ENCODE results near the gene LRRK2. TPM values are rescaled to one million over a fixed set of nuclear protein-coding genes. Genes with fewer than 3 reads are reported as not detected.

Gene LRRK2
- total RNA-seq, 6 donors from 2014 or later: 232 to 719 (median 390) TPM

DNA sequence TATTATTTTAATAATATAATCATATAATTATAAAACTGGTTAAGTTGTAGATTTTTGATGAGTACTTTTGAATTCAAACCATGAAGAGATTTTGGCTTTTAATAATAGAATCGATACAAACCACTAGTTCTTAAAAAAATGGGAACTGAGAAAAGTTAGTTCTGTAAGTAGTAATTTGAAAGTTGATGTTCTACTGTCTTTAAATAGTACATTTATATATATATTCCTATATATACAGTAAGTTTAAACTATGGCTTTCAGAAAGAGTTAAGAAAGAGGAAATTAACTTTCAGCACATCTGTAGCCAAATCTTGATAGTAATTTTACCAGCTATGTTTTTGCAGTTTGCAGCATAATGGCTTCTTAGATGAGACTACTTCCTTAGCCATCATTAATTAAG is 7.8 kb downstream of the LRRK2 start:
- DNase-seq (no peak), ATAC-seq (ENCODE audit: low FRiP score in 2 of 2) (no peak)
- H3K36me3 ChIP-seq: peaks cover 0 to 35% (median 5%) of the 10 kb centered on the region in 4 donors
- no peaks in the 10 kb centered on the region for H3K9me3 ChIP-seq
- TF ChIP-seq POLR2A (IDR thresholded peaks at IDR 0.05) (no peak), EP300 (IDR thresholded peaks at IDR 0.05) (no peak)
- H3K4me3 ChIP-seq: no peak overlapping the region
- no peaks in the 10 kb centered on the region for H3K27me3 ChIP-seq
- H3K27ac ChIP-seq: no peak overlapping the region
- peaks cover 0 to 4% (median 0%) of the 10 kb centered on the region in 4 donors for H3K4me1 ChIP-seq
- WGBS, 2 donors: 63 to 69% methylated on average over 1 of the region's 1 CpG

DNA sequence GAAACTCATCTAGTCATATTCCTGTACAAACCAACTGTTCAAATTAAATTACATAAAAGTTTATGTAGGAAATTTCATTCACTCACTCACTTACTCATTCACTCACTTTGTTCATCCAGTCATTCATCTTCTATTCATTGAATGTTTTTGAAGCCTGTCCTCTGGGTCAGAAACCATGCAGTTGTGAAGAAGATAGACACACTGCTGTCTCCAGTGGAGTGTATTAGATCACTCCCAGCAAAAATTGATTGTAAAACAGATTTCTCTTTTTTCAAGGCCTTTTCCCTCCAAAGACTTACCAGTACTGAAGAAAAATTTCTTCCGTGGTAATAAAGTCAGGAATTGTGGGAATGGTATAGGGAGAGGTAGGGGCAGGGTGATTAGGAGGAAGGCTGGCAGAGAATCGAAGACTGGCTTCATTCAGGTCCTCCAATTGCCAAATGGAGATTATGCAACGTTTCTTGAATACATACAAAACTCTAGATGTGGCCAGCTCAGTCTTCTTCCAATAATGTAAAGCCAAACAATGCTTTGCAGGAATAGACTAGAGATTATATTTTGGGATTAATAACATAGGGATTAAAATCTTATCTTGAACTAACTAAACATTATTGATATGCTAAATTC is 9.1 kb downstream of the LRRK2 start:
- no peak for ATAC-seq (ENCODE audit: low FRiP score in 2 of 2)
- WGBS, 2 donors: 70 to 71% methylated on average over 3 of the region's 3 CpGs
- Histone ChIP-seq H3K27me3 (no peaks in the 10 kb centered on the region), H3K9me3 (no peaks in the 10 kb centered on the region), H3K36me3 (peaks cover 0 to 35% (median 7%) of the 10 kb centered on the region in 4 donors), H3K4me1 (peaks cover 0 to 4% (median 0%) of the 10 kb centered on the region in 4 donors), H3K27ac (no peak overlapping the region), H3K4me3 (no peak overlapping the region)
- DNase-seq: no peak
- no peak for TF ChIP-seq EP300 (IDR thresholded peaks at IDR 0.05)
- TF ChIP-seq POLR2A (IDR thresholded peaks at IDR 0.05): no peak
- no peak for TF ChIP-seq POLR2AphosphoS5 (IDR thresholded peaks at IDR 0.05)
- TF ChIP-seq, protein P1, sequence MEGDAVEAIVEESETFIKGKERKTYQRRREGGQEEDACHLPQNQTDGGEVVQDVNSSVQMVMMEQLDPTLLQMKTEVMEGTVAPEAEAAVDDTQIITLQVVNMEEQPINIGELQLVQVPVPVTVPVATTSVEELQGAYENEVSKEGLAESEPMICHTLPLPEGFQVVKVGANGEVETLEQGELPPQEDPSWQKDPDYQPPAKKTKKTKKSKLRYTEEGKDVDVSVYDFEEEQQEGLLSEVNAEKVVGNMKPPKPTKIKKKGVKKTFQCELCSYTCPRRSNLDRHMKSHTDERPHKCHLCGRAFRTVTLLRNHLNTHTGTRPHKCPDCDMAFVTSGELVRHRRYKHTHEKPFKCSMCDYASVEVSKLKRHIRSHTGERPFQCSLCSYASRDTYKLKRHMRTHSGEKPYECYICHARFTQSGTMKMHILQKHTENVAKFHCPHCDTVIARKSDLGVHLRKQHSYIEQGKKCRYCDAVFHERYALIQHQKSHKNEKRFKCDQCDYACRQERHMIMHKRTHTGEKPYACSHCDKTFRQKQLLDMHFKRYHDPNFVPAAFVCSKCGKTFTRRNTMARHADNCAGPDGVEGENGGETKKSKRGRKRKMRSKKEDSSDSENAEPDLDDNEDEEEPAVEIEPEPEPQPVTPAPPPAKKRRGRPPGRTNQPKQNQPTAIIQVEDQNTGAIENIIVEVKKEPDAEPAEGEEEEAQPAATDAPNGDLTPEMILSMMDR (IDR thresholded peaks at IDR 0.05): no peak

DNA sequence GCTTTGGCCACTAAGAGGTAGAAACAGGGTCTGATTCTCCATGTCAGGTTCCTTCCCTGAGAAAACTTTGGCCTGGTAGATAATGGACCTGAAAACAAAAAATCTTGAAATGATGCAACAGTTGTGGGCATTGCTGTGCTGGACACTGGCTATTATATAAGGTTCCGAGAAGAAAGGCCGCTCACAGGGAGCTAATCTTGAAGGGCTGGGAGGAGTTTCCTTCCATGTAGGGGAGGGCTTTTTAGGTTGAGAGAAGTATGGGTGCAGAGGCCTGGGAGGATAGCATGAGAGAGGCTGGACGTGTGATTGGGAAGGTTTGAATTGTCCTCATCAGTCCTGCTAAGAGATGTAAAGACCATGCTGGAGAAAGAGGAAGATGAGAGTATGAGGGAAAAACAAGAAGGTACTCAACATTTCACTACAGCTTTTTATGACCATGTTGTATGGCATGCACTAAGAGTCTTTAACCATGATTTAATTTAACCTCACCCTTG is 11.6 kb downstream of the LRRK2 start:
- H3K4me1 ChIP-seq: no peaks in the 10 kb centered on the region
- TF ChIP-seq POLR2A (IDR thresholded peaks at IDR 0.05) (peak in 1 of 4 donors; percentile 55), POLR2AphosphoS5 (IDR thresholded peaks at IDR 0.05) (no peak), EP300 (IDR thresholded peaks at IDR 0.05) (no peak)
- TF ChIP-seq, protein P1 (IDR thresholded peaks at IDR 0.05): no peak
- DNase-seq (no peak), ATAC-seq (ENCODE audit: low FRiP score in 2 of 2) (no peak)
- no peak overlapping the region for H3K27ac ChIP-seq
- H3K9me3 ChIP-seq: no peaks in the 10 kb centered on the region
- 64 to 77% methylated on average over 3 of the region's 3 CpGs for WGBS, 2 donors
- H3K4me3 ChIP-seq: no peak overlapping the region
- no peaks in the 10 kb centered on the region for H3K27me3 ChIP-seq
- peaks cover 0 to 35% (median 13%) of the 10 kb centered on the region in 4 donors for H3K36me3 ChIP-seq

DNA sequence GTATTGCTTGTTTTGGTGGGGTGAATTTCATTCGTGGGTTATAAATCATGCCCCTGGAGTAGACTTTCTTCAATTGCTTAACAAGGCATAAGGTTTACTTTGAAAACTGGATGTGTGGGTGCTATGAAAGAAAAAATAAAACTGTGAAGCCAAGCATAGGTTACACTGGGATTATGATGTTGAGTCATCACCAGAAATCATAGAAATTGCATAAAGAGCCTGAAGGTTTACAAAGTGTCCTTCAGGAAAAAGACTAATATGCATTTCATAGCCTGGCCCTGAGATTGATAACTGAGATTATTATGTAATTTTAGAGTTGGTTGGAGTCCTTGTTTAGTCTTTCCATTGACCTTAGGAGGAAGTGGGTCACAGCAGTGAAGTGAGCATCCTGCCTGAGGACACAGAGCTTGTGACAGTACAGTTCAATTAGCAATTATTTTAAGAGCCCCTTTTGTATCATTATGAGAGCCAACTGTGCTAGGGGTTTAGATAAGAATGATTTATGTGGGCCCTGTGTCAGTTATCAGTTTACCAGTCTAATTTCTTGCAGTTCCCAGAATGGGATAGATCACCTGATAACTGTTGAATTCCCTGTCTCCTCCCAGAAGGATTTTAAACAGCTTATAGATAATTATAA is 13.6 kb downstream of the LRRK2 start:
- no peak for DNase-seq
- H3K9me3 ChIP-seq: no peaks in the 10 kb centered on the region
- 19 to 31% methylated on average over 1 of the region's 1 CpG for WGBS, 2 donors
- peaks cover 0 to 28% (median 13%) of the 10 kb centered on the region in 4 donors for H3K36me3 ChIP-seq
- TF ChIP-seq POLR2A (IDR thresholded peaks at IDR 0.05): peak in 1 of 4 donors; percentile 29
- TF ChIP-seq EP300 (IDR thresholded peaks at IDR 0.05): no peak
- TF ChIP-seq, protein P1 (IDR thresholded peaks at IDR 0.05): no peak
- TF ChIP-seq POLR2AphosphoS5 (IDR thresholded peaks at IDR 0.05): no peak
- ATAC-seq (ENCODE audit: low FRiP score in 2 of 2): no peak
- H3K4me3 ChIP-seq: no peak overlapping the region
- peaks cover 0 to 6% (median 0%) of the 10 kb centered on the region in 4 donors for H3K4me1 ChIP-seq
- no peaks in the 10 kb centered on the region for H3K27me3 ChIP-seq
- H3K27ac ChIP-seq: no peak overlapping the region

DNA sequence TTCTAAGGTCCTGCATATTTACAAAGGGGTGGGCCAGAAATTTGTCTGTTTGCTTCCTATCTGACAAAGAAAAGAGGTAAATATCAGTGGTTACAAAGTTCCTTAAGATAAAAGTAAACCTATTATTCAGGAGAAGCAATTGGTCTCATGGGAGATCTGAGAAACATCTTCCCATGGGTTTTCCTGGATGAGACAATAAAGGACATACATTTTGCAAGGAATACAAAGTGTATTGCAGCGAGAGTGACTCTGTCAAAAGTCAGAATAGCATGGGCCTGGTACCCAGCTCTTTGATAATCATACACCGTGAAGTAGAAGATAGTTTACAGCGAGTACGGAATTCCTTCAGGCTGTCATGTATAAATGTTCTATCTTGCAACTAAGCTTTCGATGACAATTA is 14.2 kb downstream of the LRRK2 start:
- Histone ChIP-seq H3K36me3 (peaks cover 0 to 26% (median 13%) of the 10 kb centered on the region in 4 donors), H3K9me3 (no peaks in the 10 kb centered on the region), H3K27ac (no peak overlapping the region), H3K27me3 (no peaks in the 10 kb centered on the region), H3K4me3 (no peak overlapping the region), H3K4me1 (peaks cover 0 to 6% (median 0%) of the 10 kb centered on the region in 4 donors)
- ATAC-seq (ENCODE audit: low FRiP score in 2 of 2) (no peak), DNase-seq (no peak)
- TF ChIP-seq EP300 (IDR thresholded peaks at IDR 0.05) (no peak), POLR2AphosphoS5 (IDR thresholded peaks at IDR 0.05) (no peak), POLR2A (IDR thresholded peaks at IDR 0.05) (no peak)
- TF ChIP-seq, protein P1 (IDR thresholded peaks at IDR 0.05): no peak
- 88 to 92% methylated on average over 5 of the region's 5 CpGs for WGBS, 2 donors
